ENCODE measurements around the gene CBX1.

GRCh38 chr17:48144231-48144630 is 43.0 kb upstream of the CBX1 start:
- no peak for TF ChIP-seq EZH2phosphoT487 (IDR thresholded peaks at IDR 0.05; ENCODE audit: borderline replicate concordance)
- TF ChIP-seq, protein P1, sequence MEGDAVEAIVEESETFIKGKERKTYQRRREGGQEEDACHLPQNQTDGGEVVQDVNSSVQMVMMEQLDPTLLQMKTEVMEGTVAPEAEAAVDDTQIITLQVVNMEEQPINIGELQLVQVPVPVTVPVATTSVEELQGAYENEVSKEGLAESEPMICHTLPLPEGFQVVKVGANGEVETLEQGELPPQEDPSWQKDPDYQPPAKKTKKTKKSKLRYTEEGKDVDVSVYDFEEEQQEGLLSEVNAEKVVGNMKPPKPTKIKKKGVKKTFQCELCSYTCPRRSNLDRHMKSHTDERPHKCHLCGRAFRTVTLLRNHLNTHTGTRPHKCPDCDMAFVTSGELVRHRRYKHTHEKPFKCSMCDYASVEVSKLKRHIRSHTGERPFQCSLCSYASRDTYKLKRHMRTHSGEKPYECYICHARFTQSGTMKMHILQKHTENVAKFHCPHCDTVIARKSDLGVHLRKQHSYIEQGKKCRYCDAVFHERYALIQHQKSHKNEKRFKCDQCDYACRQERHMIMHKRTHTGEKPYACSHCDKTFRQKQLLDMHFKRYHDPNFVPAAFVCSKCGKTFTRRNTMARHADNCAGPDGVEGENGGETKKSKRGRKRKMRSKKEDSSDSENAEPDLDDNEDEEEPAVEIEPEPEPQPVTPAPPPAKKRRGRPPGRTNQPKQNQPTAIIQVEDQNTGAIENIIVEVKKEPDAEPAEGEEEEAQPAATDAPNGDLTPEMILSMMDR (conservative IDR thresholded peaks at IDR 0.05; ENCODE audit: low read length), result no peak
